ENCODE data around the gene BNC2. TPM values are rescaled to one million over a fixed set of nuclear protein-coding genes. Genes with fewer than 3 reads are reported as not detected.
A peak's percentile ranks its signal among the peaks of the same experiment; 100 is the strongest.

Gene BNC2
- total RNA-seq, 4 donors from 2014 or later = 20.5 to 55.4 (median 26.2) TPM

DNA sequence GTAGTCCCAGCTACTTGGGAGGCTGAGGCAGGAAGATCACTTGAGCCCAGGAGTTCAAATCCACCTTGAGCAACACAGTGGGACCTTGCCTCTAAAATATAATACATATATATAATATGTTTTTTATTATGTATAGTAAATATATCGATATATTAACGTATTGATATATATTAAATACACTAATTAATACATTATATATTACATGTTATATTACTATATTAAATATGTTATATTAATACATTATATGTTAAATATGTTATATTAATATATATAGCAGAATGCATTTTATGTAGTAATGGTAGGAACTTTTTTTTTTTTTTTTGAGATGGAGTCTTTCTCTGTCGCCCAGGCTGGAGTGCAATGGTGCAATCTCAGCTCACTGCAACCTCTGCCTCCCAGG is 18.1 kb upstream of the BNC2 start:
- H3K4me3 ChIP-seq = no peak overlapping the region
- no peak overlapping the region for H3K27ac ChIP-seq
- in situ Hi-C loops (cut with MboI; ENCODE audit: low pct_ligation_motif_present in 1 of 4, low pct_unique_long_range_greater_than_20kb in 1 of 4, low sequenced_read_pairs in 3 of 4) = no loop called here
- H3K4me1 ChIP-seq = peaks cover 0 to 3% (median 0%) of the 10 kb centered on the region in 4 donors
- intact Hi-C loops (cut with DNase I; ENCODE audit: low total_unique reads) = no loop called here
- H3K36me3 ChIP-seq = no peaks in the 10 kb centered on the region
- no peaks in the 10 kb centered on the region for H3K9me3 ChIP-seq
- DNase-seq = no peak
- no peaks in the 10 kb centered on the region for H3K27me3 ChIP-seq
- WGBS, 2 donors (ENCODE audit: low coverage in 1 of 2) = 90 to 91% methylated on average over 3 of the region's 3 CpGs
- TF ChIP-seq, protein P1, sequence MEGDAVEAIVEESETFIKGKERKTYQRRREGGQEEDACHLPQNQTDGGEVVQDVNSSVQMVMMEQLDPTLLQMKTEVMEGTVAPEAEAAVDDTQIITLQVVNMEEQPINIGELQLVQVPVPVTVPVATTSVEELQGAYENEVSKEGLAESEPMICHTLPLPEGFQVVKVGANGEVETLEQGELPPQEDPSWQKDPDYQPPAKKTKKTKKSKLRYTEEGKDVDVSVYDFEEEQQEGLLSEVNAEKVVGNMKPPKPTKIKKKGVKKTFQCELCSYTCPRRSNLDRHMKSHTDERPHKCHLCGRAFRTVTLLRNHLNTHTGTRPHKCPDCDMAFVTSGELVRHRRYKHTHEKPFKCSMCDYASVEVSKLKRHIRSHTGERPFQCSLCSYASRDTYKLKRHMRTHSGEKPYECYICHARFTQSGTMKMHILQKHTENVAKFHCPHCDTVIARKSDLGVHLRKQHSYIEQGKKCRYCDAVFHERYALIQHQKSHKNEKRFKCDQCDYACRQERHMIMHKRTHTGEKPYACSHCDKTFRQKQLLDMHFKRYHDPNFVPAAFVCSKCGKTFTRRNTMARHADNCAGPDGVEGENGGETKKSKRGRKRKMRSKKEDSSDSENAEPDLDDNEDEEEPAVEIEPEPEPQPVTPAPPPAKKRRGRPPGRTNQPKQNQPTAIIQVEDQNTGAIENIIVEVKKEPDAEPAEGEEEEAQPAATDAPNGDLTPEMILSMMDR (IDR thresholded peaks at IDR 0.05) = no peak
- no peak for TF ChIP-seq POLR2AphosphoS5 (IDR thresholded peaks at IDR 0.05)
- no peak for TF ChIP-seq EP300 (IDR thresholded peaks at IDR 0.05; ENCODE audit: low read depth)
- no peak for TF ChIP-seq POLR2A (IDR thresholded peaks at IDR 0.05)

DNA sequence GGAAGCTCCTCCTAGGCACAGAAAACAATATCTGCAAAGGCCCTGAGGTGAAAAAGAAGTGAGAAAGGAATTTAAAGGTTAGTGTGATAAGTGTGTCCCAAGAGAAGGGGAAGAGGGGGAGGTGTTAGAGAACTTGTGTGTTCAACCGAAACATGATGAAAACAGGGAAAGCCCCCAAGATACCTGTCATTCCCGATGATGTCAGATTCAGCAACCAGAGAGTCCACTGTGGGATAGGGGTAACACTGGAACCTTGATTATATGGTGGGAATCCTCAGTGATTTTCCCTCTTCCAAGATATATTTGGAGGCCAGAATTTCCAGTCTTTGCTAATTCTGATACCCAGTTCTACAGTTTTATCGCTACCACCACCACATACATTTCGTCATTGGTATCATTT is 15.5 kb upstream of the BNC2 start:
- intact Hi-C loops (cut with DNase I; ENCODE audit: low total_unique reads) (no loop called here), in situ Hi-C loops (cut with MboI; ENCODE audit: low pct_ligation_motif_present in 1 of 4, low pct_unique_long_range_greater_than_20kb in 1 of 4, low sequenced_read_pairs in 3 of 4) (no loop called here)
- H3K36me3 ChIP-seq = no peaks in the 10 kb centered on the region
- H3K4me3 ChIP-seq = no peak overlapping the region
- WGBS, 2 donors (ENCODE audit: low coverage in 1 of 2) = 75 to 93% methylated on average over 3 to 4 of the region's 4 CpGs
- H3K27ac ChIP-seq = no peak overlapping the region
- no peak for DNase-seq
- no peaks in the 10 kb centered on the region for H3K27me3 ChIP-seq
- TF ChIP-seq, protein P1 (IDR thresholded peaks at IDR 0.05) = no peak
- TF ChIP-seq EP300 (IDR thresholded peaks at IDR 0.05; ENCODE audit: low read depth) (no peak), POLR2AphosphoS5 (IDR thresholded peaks at IDR 0.05) (no peak), POLR2A (IDR thresholded peaks at IDR 0.05) (no peak)
- H3K9me3 ChIP-seq = no peaks in the 10 kb centered on the region
- peaks cover 0 to 3% (median 0%) of the 10 kb centered on the region in 4 donors for H3K4me1 ChIP-seq

GRCh38 chr9:16884952-16885513 is 14.6 kb upstream of the BNC2 start:
- in situ Hi-C loops (cut with MboI; ENCODE audit: low pct_ligation_motif_present in 1 of 4, low pct_unique_long_range_greater_than_20kb in 1 of 4, low sequenced_read_pairs in 3 of 4) = no loop called here

DNA sequence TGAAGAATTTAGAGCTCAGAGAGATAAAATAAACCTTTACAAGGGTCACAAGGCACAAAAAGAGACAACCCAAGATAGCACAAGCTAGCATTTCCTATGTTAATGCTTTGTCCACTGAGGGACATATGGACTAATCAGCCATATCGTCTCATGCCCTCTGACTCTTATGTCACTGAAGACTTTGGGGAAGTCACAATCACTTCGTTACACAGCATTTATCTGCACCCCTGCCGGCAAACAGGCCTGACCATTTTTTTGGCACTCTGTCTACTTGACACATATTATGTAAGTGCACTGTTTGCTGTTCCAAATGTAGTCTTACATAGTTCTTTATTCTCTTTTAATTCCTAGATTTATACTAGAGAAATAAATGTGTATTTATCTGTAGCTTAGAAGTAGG is 13.9 kb upstream of the BNC2 start:
- Histone ChIP-seq H3K27ac (no peak overlapping the region), H3K4me3 (no peak overlapping the region), H3K9me3 (no peaks in the 10 kb centered on the region), H3K27me3 (no peaks in the 10 kb centered on the region), H3K4me1 (peaks cover 0 to 3% (median 0%) of the 10 kb centered on the region in 4 donors), H3K36me3 (no peaks in the 10 kb centered on the region)
- in situ Hi-C loops (cut with MboI; ENCODE audit: low pct_ligation_motif_present in 1 of 4, low pct_unique_long_range_greater_than_20kb in 1 of 4, low sequenced_read_pairs in 3 of 4) = no loop called here
- DNase-seq = no peak
- 66 to 92% methylated on average over 3 of the region's 3 CpGs for WGBS, 2 donors (ENCODE audit: low coverage in 1 of 2)
- intact Hi-C loops (cut with DNase I; ENCODE audit: low total_unique reads) = no loop called here
- TF ChIP-seq EP300 (IDR thresholded peaks at IDR 0.05; ENCODE audit: low read depth) (no peak), POLR2AphosphoS5 (IDR thresholded peaks at IDR 0.05) (no peak)
- TF ChIP-seq, protein P1 (IDR thresholded peaks at IDR 0.05) = no peak

More at GRCh38 chr9:16884952-16885513, 14.6 kb upstream of the BNC2 start:
- peaks cover 0 to 3% (median 0%) of the 10 kb centered on the region in 4 donors for H3K4me1 ChIP-seq
- no peaks in the 10 kb centered on the region for H3K27me3 ChIP-seq
- 54 to 60% methylated on average over 1 to 5 of the region's 5 CpGs for WGBS, 2 donors (ENCODE audit: low coverage in 1 of 2)
- no peaks in the 10 kb centered on the region for H3K36me3 ChIP-seq
- DNase-seq = peak; percentile 23
- H3K27ac ChIP-seq = no peak overlapping the region
- no peak overlapping the region for H3K4me3 ChIP-seq
- TF ChIP-seq, protein P1 (IDR thresholded peaks at IDR 0.05) = no peak
- TF ChIP-seq POLR2AphosphoS5 (IDR thresholded peaks at IDR 0.05) = peak in 2 of 3 donors; percentile 20 to 37
- TF ChIP-seq EP300 (IDR thresholded peaks at IDR 0.05; ENCODE audit: low read depth) = no peak
- TF ChIP-seq POLR2A (IDR thresholded peaks at IDR 0.05) = no peak
- intact Hi-C loops (cut with DNase I; ENCODE audit: low total_unique reads) = no loop called here
- no peaks in the 10 kb centered on the region for H3K9me3 ChIP-seq
